ENCODE measurements around the gene MEGF10.

DNA sequence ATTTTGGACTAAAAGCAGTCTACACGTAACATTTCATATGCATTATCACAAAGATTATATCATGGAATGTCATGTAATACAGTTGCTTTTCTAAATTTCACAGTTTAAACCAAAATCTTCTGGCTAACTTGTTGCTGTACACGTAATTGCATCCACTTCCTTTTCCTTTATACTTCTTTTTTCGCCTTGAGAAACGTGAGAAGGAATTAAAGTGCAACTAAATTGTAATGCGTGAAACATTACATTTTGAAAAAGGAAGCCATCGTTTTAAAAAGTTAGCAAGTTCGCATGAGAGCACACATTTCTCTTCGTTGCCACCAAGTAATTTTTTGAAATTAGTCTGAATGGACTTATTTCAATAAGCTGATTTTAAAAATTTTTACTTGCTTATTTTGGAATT is 80.0 kb downstream of the MEGF10 start:
- TF ChIP-seq EZH2 (IDR thresholded peaks at IDR 0.05; ENCODE audit: borderline replicate concordance, insufficient read depth, low read length, poor library complexity, severe bottlenecking) (no peak), POLR2AphosphoS5 (IDR thresholded peaks at IDR 0.05) (no peak)

All from neural cell (in vitro differentiated cells).